ENCODE measurements around the gene RAD9A. TPM values are rescaled to one million over a fixed set of nuclear protein-coding genes. Genes with fewer than 3 reads are reported as not detected.

The RAD9A gene
- total RNA-seq, 1 experiment from 2014 or later, result 20.9 TPM

DNA sequence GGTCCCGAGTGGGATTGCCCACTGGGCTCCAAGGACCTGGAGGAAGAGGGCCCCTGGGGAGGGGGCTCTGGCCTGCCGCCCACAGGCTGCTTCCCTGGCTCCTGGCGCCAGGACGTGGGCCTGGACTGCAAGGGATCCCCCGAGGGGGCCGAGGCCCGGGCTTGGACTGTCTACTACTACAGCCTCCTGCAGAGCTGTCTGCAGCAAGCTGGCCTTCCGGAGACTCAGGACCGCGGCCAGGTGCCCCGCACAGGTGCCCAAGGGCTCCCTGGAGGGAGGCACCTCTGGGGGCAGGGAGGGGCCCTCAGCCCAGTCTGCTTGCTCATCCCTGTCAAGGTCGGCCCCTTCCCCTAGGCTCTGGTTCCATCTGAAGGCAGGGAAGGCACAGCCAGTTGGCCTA, 25.6 kb downstream of the RAD9A start:
- H3K27ac ChIP-seq (ENCODE audit: insufficient read length, low read depth, low read length), result no peak overlapping the region

More for the DNA sequence above, 25.6 kb downstream of the RAD9A start:
- no peak overlapping the region for H4K5ac ChIP-seq (ENCODE audit: insufficient read length, low read depth, low read length)
- no peak overlapping the region for H3K4me3 Mint-ChIP-seq
- no peak overlapping the region for H2BK15ac ChIP-seq (ENCODE audit: low read depth, low read length)
- peaks cover 35% of the 10 kb centered on the region for H3K27me3 Mint-ChIP-seq (ENCODE audit: low read depth)
- no peak overlapping the region for H3K27ac Mint-ChIP-seq
- H2BK5ac ChIP-seq (ENCODE audit: insufficient read length, low read length), result no peak overlapping the region
- H3K23ac ChIP-seq (ENCODE audit: insufficient read length, low read depth, low read length), result no peak overlapping the region
- peaks cover 0 to 1% (median 0%) of the 10 kb centered on the region in 3 experiments; a peak in 1 of 7 replicates for H3K36me3 Mint-ChIP-seq (ENCODE audit: insufficient read depth in 1 of 3, low read depth in 3 of 3)
- no peak overlapping the region for H2AK5ac ChIP-seq (ENCODE audit: insufficient read length, low read length)
- DNase-seq, result no peak
- H4K91ac ChIP-seq (ENCODE audit: insufficient read length, low read depth, low read length), result no peak overlapping the region
- no peak overlapping the region for H3K4ac ChIP-seq (ENCODE audit: low read depth, low read length)
- H3K4me2 ChIP-seq (ENCODE audit: insufficient read depth, insufficient read length, low read length), result no peak overlapping the region
- no peaks in the 10 kb centered on the region; a peak in 1 of 5 replicates for H3K9me3 Mint-ChIP-seq
- H3K56ac ChIP-seq (ENCODE audit: insufficient read length, low read depth, low read length), result no peak overlapping the region
- no peaks in the 10 kb centered on the region for H4K20me1 ChIP-seq (ENCODE audit: control insufficient read depth, insufficient read depth, insufficient read length)
- no peaks in the 10 kb centered on the region for H3K79me2 ChIP-seq (ENCODE audit: insufficient read depth, low read length)
- no peak overlapping the region for H3K14ac ChIP-seq (ENCODE audit: insufficient read depth, low read length)
- no peak overlapping the region for H3K9ac ChIP-seq (ENCODE audit: extremely low read depth, insufficient read length, low read length)
- no peak overlapping the region for H3K18ac ChIP-seq (ENCODE audit: insufficient read length, low read depth, low read length)
- no peak overlapping the region for H2AFZ ChIP-seq (ENCODE audit: low read length)
- H3K79me1 ChIP-seq (ENCODE audit: insufficient read depth, low read depth, low read length, poor library complexity, severe bottlenecking), result no peaks in the 10 kb centered on the region
- H3K23me2 ChIP-seq (ENCODE audit: insufficient read length, low read depth, low read length, poor library complexity, severe bottlenecking), result no peaks in the 10 kb centered on the region
- H2BK120ac ChIP-seq (ENCODE audit: low read depth, low read length, poor library complexity, severe bottlenecking), result no peak overlapping the region
- H2BK20ac ChIP-seq (ENCODE audit: low read depth, low read length, poor library complexity, severe bottlenecking), result no peak overlapping the region
- TF ChIP-seq, protein P1, sequence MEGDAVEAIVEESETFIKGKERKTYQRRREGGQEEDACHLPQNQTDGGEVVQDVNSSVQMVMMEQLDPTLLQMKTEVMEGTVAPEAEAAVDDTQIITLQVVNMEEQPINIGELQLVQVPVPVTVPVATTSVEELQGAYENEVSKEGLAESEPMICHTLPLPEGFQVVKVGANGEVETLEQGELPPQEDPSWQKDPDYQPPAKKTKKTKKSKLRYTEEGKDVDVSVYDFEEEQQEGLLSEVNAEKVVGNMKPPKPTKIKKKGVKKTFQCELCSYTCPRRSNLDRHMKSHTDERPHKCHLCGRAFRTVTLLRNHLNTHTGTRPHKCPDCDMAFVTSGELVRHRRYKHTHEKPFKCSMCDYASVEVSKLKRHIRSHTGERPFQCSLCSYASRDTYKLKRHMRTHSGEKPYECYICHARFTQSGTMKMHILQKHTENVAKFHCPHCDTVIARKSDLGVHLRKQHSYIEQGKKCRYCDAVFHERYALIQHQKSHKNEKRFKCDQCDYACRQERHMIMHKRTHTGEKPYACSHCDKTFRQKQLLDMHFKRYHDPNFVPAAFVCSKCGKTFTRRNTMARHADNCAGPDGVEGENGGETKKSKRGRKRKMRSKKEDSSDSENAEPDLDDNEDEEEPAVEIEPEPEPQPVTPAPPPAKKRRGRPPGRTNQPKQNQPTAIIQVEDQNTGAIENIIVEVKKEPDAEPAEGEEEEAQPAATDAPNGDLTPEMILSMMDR (conservative IDR thresholded peaks at IDR 0.05), result no peak
- no peaks in the 10 kb centered on the region for H3K27me3 ChIP-seq (ENCODE audit: insufficient read depth, low read length)
- H3K4me1 Mint-ChIP-seq, result peaks cover 18 to 22% of the 10 kb centered on the region in 2 experiments
- H2BK12ac ChIP-seq (ENCODE audit: insufficient read length, low read depth, low read length), result no peak overlapping the region
- no CpG with 5 or more reads among the region's 12 CpGs for WGBS (ENCODE audit: extremely low coverage, insufficient read length, low lambda C conversion rate)
- no peak overlapping the region for H3T11ph ChIP-seq (ENCODE audit: low read length)
- H4K8ac ChIP-seq (replicated peaks; ENCODE audit: insufficient read length, low read depth, low read length), result no peak overlapping the region
- no peaks in the 10 kb centered on the region for H3K4me1 ChIP-seq (ENCODE audit: insufficient read depth, low read length)
- H3K9me3 ChIP-seq (ENCODE audit: control insufficient read depth, low read depth, low read length), result no peaks in the 10 kb centered on the region

All from H9 (cell line).